ENCODE results near the gene CPZ.

Gene CPZ

GRCh38 chr4:8601086-8601485, 8.5 kb downstream of the CPZ start:
- DNase-seq = no peak
- H3K27me3 ChIP-seq (replicated peaks in 2 of 5; ENCODE audit: control insufficient read depth in 4 of 5, insufficient read depth in 5 of 5, low read length in 4 of 5) = peaks cover 0 to 21% (median 2%) of the 10 kb centered on the region in 5 experiments
- no peaks in the 10 kb centered on the region for H3K9me3 ChIP-seq (ENCODE audit: control extremely low read depth in 1 of 5, control insufficient read depth in 4 of 5, insufficient read depth in 2 of 5, low read depth in 1 of 5, low read length in 4 of 5)
- ChIA-PET POLR2A (no interaction called here), CTCF (interaction anchor here (0.8 kb wide), 1 partner anchor 380 kb away, joined by 3 read pairs; no protein-coding TSS in a partner anchor)
- H3K36me3 ChIP-seq (ENCODE audit: control insufficient read depth in 4 of 4, insufficient read depth in 4 of 4, low read length in 3 of 4) = no peaks in the 10 kb centered on the region
- no peak overlapping the region for H3K27ac ChIP-seq (ENCODE audit: insufficient read depth in 1 of 2, low read depth in 1 of 2, low read length in 2 of 2, poor library complexity in 1 of 2, severe bottlenecking in 2 of 2)
- WGBS (ENCODE audit: insufficient coverage) = 99% methylated on average over 22 of the region's 23 CpGs
- H3K4me3 ChIP-seq (ENCODE audit: control insufficient read depth in 1 of 7, extremely low read depth in 1 of 7, insufficient read depth in 4 of 7, low read depth in 2 of 7, low read length in 6 of 7) = no peak overlapping the region
- no peaks in the 10 kb centered on the region for H3K4me1 ChIP-seq (ENCODE audit: control extremely low read depth in 1 of 4, control insufficient read depth in 4 of 4, insufficient read depth in 4 of 4, low read length in 3 of 4)

DNA sequence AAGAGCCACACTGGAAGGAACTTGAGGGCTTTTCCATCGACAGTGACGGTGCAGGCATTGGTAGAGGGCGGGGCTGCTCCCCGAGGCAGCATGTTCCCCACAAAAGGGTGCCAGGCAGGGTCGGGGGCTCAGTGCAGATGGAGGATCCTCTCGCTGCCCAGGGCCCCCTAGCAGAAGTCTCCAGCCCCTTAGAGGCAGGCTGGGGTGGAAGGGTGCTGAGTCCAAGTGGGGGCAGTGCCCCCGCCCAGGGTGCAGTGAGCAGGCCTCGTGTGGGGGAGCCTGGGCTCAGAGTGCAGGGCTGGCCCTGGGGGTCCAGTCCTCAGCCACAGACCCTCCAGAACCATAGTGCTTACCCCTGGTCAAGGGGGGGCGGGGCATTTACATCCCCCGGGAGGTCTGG, 9.0 kb downstream of the CPZ start:
- no peaks in the 10 kb centered on the region for H3K36me3 ChIP-seq (ENCODE audit: control insufficient read depth in 4 of 4, insufficient read depth in 4 of 4, low read length in 3 of 4)
- ChIA-PET POLR2A (no interaction called here), CTCF (no interaction called here)
- H3K27me3 ChIP-seq (replicated peaks in 2 of 5; ENCODE audit: control insufficient read depth in 4 of 5, insufficient read depth in 5 of 5, low read length in 4 of 5) = peaks cover 0 to 21% (median 2%) of the 10 kb centered on the region in 5 experiments
- H3K4me3 ChIP-seq (ENCODE audit: control insufficient read depth in 1 of 7, extremely low read depth in 1 of 7, insufficient read depth in 4 of 7, low read depth in 2 of 7, low read length in 6 of 7) = no peak overlapping the region
- 93% methylated on average over 9 of the region's 10 CpGs for WGBS (ENCODE audit: insufficient coverage)
- H3K9me3 ChIP-seq (ENCODE audit: control extremely low read depth in 1 of 5, control insufficient read depth in 4 of 5, insufficient read depth in 2 of 5, low read depth in 1 of 5, low read length in 4 of 5) = no peaks in the 10 kb centered on the region
- H3K27ac ChIP-seq (ENCODE audit: insufficient read depth in 1 of 2, low read depth in 1 of 2, low read length in 2 of 2, poor library complexity in 1 of 2, severe bottlenecking in 2 of 2) = no peak overlapping the region
- H3K4me1 ChIP-seq (ENCODE audit: control extremely low read depth in 1 of 4, control insufficient read depth in 4 of 4, insufficient read depth in 4 of 4, low read length in 3 of 4) = no peaks in the 10 kb centered on the region
- DNase-seq = no peak

- Histone ChIP-seq H3K36me3 (ENCODE audit: control insufficient read depth in 4 of 4, insufficient read depth in 4 of 4, low read length in 3 of 4) (no peaks in the 10 kb centered on the region), H3K9me3 (ENCODE audit: control extremely low read depth in 1 of 5, control insufficient read depth in 4 of 5, insufficient read depth in 2 of 5, low read depth in 1 of 5, low read length in 4 of 5) (no peaks in the 10 kb centered on the region), H3K4me3 (ENCODE audit: control insufficient read depth in 1 of 7, extremely low read depth in 1 of 7, insufficient read depth in 4 of 7, low read depth in 2 of 7, low read length in 6 of 7) (no peak overlapping the region), H3K4me1 (ENCODE audit: control extremely low read depth in 1 of 4, control insufficient read depth in 4 of 4, insufficient read depth in 4 of 4, low read length in 3 of 4) (peaks cover 0 to 2% (median 0%) of the 10 kb centered on the region in 4 experiments), H3K27ac (ENCODE audit: insufficient read depth in 1 of 2, low read depth in 1 of 2, low read length in 2 of 2, poor library complexity in 1 of 2, severe bottlenecking in 2 of 2) (no peak overlapping the region), H3K27me3 (replicated peaks in 2 of 5; ENCODE audit: control insufficient read depth in 4 of 5, insufficient read depth in 5 of 5, low read length in 4 of 5) (peaks cover 0 to 21% (median 2%) of the 10 kb centered on the region in 5 experiments)
- ChIA-PET POLR2A (no interaction called here), CTCF (interaction anchor here (0.6 kb wide), 1 partner anchor 11 kb away, joined by 3 read pairs; no protein-coding TSS in a partner anchor)
- 44% methylated on average over 8 of the region's 19 CpGs for WGBS (ENCODE audit: insufficient coverage)
- no peak for DNase-seq
Measured at GRCh38 chr4:8602686-8603430, 10.3 kb downstream of the CPZ start.

- peaks cover 0 to 2% (median 0%) of the 10 kb centered on the region in 4 experiments for H3K4me1 ChIP-seq (ENCODE audit: control extremely low read depth in 1 of 4, control insufficient read depth in 4 of 4, insufficient read depth in 4 of 4, low read length in 3 of 4)
- ChIA-PET CTCF (interaction anchor here (1.6 kb wide), 1 partner anchor 10 kb away, joined by 7 read pairs; no protein-coding TSS in a partner anchor), POLR2A (no interaction called here)
- no peaks in the 10 kb centered on the region for H3K36me3 ChIP-seq (ENCODE audit: control insufficient read depth in 4 of 4, insufficient read depth in 4 of 4, low read length in 3 of 4)
- WGBS (ENCODE audit: insufficient coverage) = 93% methylated on average over 18 of the region's 22 CpGs
- peaks cover 0 to 31% (median 2%) of the 10 kb centered on the region in 5 experiments for H3K27me3 ChIP-seq (replicated peaks in 2 of 5; ENCODE audit: control insufficient read depth in 4 of 5, insufficient read depth in 5 of 5, low read length in 4 of 5)
- H3K4me3 ChIP-seq (ENCODE audit: control insufficient read depth in 1 of 7, extremely low read depth in 1 of 7, insufficient read depth in 4 of 7, low read depth in 2 of 7, low read length in 6 of 7) = no peak overlapping the region
- no peak for DNase-seq
- H3K27ac ChIP-seq (ENCODE audit: insufficient read depth in 1 of 2, low read depth in 1 of 2, low read length in 2 of 2, poor library complexity in 1 of 2, severe bottlenecking in 2 of 2) = no peak overlapping the region
- no peaks in the 10 kb centered on the region for H3K9me3 ChIP-seq (ENCODE audit: control extremely low read depth in 1 of 5, control insufficient read depth in 4 of 5, insufficient read depth in 2 of 5, low read depth in 1 of 5, low read length in 4 of 5)
Measured at GRCh38 chr4:8603931-8604330, 11.4 kb downstream of the CPZ start.

GRCh38 chr4:8605289-8605688, 12.7 kb downstream of the CPZ start:
- Histone ChIP-seq H3K9me3 (ENCODE audit: control extremely low read depth in 1 of 5, control insufficient read depth in 4 of 5, insufficient read depth in 2 of 5, low read depth in 1 of 5, low read length in 4 of 5) (no peaks in the 10 kb centered on the region), H3K36me3 (ENCODE audit: control insufficient read depth in 4 of 4, insufficient read depth in 4 of 4, low read length in 3 of 4) (no peaks in the 10 kb centered on the region), H3K4me1 (ENCODE audit: control extremely low read depth in 1 of 4, control insufficient read depth in 4 of 4, insufficient read depth in 4 of 4, low read length in 3 of 4) (peaks cover 0 to 2% (median 0%) of the 10 kb centered on the region in 4 experiments), H3K27ac (ENCODE audit: insufficient read depth in 1 of 2, low read depth in 1 of 2, low read length in 2 of 2, poor library complexity in 1 of 2, severe bottlenecking in 2 of 2) (no peak overlapping the region), H3K27me3 (replicated peaks in 2 of 5; ENCODE audit: control insufficient read depth in 4 of 5, insufficient read depth in 5 of 5, low read length in 4 of 5) (peaks cover 0 to 42% (median 4%) of the 10 kb centered on the region in 5 experiments), H3K4me3 (ENCODE audit: control insufficient read depth in 1 of 7, extremely low read depth in 1 of 7, insufficient read depth in 4 of 7, low read depth in 2 of 7, low read length in 6 of 7) (no peak overlapping the region)
- ChIA-PET POLR2A (no interaction called here), CTCF (interaction anchor here (1.5 to 1.6 kb wide), 2 partner anchors 8 to 313 kb away, joined by 4 to 7 read pairs; no protein-coding TSS in a partner anchor)
- no peak for DNase-seq
- WGBS (ENCODE audit: insufficient coverage) = 94% methylated on average over 1 of the region's 1 CpG

DNA sequence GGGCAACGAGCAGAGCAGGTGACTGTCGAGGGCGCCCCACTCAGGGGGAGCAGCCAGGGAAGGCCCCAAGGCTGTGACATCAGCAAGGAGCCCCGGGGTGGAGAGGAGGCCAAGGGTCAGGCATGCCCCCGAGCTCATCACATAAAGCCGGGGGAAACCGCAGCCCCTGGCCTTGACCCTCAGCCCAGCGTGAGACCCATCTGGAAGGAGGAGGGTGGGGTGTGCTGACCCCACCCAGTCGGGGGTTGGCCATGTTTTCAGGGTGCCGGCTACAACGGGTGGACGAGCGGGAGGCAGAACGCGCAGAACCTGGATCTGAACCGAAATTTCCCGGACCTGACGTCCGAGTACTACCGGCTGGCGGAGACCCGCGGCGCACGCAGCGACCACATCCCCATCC, 13.9 kb downstream of the CPZ start:
- POLR2A ChIA-PET = no interaction called here
- WGBS (ENCODE audit: insufficient coverage) = 92% methylated on average over 15 of the region's 26 CpGs
- no peak for DNase-seq
- no peak overlapping the region for H3K4me3 ChIP-seq (ENCODE audit: control insufficient read depth in 1 of 7, extremely low read depth in 1 of 7, insufficient read depth in 4 of 7, low read depth in 2 of 7, low read length in 6 of 7)
- H3K36me3 ChIP-seq (ENCODE audit: control insufficient read depth in 4 of 4, insufficient read depth in 4 of 4, low read length in 3 of 4) = no peaks in the 10 kb centered on the region
- no peak overlapping the region for H3K27ac ChIP-seq (ENCODE audit: insufficient read depth in 1 of 2, low read depth in 1 of 2, low read length in 2 of 2, poor library complexity in 1 of 2, severe bottlenecking in 2 of 2)
- no peaks in the 10 kb centered on the region for H3K9me3 ChIP-seq (ENCODE audit: control extremely low read depth in 1 of 5, control insufficient read depth in 4 of 5, insufficient read depth in 2 of 5, low read depth in 1 of 5, low read length in 4 of 5)
- CTCF ChIA-PET = interaction anchor here (1.1 to 2.0 kb wide), 3 partner anchors 9 to 311 kb away, joined by 3 to 13 read pairs (median 4); no protein-coding TSS in a partner anchor
- H3K27me3 ChIP-seq (replicated peaks in 2 of 5; ENCODE audit: control insufficient read depth in 4 of 5, insufficient read depth in 5 of 5, low read length in 4 of 5) = peaks cover 0 to 50% (median 4%) of the 10 kb centered on the region in 5 experiments
- peaks cover 0 to 2% (median 0%) of the 10 kb centered on the region in 4 experiments for H3K4me1 ChIP-seq (ENCODE audit: control extremely low read depth in 1 of 4, control insufficient read depth in 4 of 4, insufficient read depth in 4 of 4, low read length in 3 of 4)

- Histone ChIP-seq H3K36me3 (ENCODE audit: control insufficient read depth in 4 of 4, insufficient read depth in 4 of 4, low read length in 3 of 4) (no peaks in the 10 kb centered on the region), H3K27ac (ENCODE audit: insufficient read depth in 1 of 2, low read depth in 1 of 2, low read length in 2 of 2, poor library complexity in 1 of 2, severe bottlenecking in 2 of 2) (no peak overlapping the region), H3K27me3 (replicated peaks in 2 of 5; ENCODE audit: control insufficient read depth in 4 of 5, insufficient read depth in 5 of 5, low read length in 4 of 5) (peaks cover 0 to 50% (median 4%) of the 10 kb centered on the region in 5 experiments), H3K4me3 (ENCODE audit: control insufficient read depth in 1 of 7, extremely low read depth in 1 of 7, insufficient read depth in 4 of 7, low read depth in 2 of 7, low read length in 6 of 7) (no peak overlapping the region), H3K4me1 (ENCODE audit: control extremely low read depth in 1 of 4, control insufficient read depth in 4 of 4, insufficient read depth in 4 of 4, low read length in 3 of 4) (peaks cover 0 to 2% (median 0%) of the 10 kb centered on the region in 4 experiments), H3K9me3 (ENCODE audit: control extremely low read depth in 1 of 5, control insufficient read depth in 4 of 5, insufficient read depth in 2 of 5, low read depth in 1 of 5, low read length in 4 of 5) (no peaks in the 10 kb centered on the region)
- CTCF ChIA-PET = interaction anchor here (0.7 to 2.0 kb wide), 11 partner anchors 10 to 313 kb away, joined by 3 to 13 read pairs (median 4); no protein-coding TSS in a partner anchor
- 75% methylated on average over 10 of the region's 10 CpGs for WGBS (ENCODE audit: insufficient coverage)
- DNase-seq = no peak
- POLR2A ChIA-PET = no interaction called here
Measured at GRCh38 chr4:8606966-8607365, 14.4 kb downstream of the CPZ start.
